DMS 273 (cell line): ENCODE data around the gene ADI1.
"Not testable (repeated sequence)": the region's sequence is repeated elsewhere in the genome, so short reads cannot be mapped to it uniquely, and the experiment has no call there.

Experiments used
- DNase-seq: peaks from one replicate; lab custom pipeline; 2025; ENCODE audit not compliant: unreplicated experiment; lab: John Stamatoyannopoulos, UW

Gene ADI1

DNA sequence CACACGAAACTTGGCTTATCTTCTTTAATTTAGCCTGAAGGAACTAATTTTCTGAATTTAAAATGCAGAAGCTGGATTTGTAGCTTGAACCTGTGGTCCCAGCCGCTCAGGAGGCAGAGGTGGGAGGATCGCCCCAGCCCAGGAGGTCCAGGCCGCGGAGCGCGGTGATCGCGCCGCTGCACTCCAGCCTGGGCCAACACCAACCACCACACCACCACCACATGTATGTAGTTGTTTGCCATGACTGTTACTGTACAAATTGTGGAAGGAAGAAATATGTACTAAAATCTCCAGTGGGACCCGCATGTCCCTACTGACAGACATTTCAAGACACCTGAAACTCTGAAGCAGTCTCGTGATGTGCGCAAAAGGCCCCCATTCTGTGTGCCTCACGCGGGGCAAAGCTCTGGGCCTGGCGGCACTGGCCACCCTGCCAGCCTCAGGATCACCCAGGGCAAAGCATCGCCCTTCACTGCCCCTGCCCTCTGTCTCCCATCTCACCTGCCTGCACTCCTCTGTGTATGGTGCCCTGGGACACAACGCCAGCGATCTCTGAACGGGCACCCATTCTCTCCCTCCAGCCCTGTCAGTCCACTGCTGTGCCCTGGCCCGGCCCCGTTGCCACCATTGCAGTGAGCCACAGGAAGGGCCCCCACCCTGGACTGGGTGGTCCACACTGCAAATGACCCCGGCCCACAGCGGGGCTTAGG is 10.1 kb upstream of the ADI1 start:
- DNase-seq = no peak

DNA sequence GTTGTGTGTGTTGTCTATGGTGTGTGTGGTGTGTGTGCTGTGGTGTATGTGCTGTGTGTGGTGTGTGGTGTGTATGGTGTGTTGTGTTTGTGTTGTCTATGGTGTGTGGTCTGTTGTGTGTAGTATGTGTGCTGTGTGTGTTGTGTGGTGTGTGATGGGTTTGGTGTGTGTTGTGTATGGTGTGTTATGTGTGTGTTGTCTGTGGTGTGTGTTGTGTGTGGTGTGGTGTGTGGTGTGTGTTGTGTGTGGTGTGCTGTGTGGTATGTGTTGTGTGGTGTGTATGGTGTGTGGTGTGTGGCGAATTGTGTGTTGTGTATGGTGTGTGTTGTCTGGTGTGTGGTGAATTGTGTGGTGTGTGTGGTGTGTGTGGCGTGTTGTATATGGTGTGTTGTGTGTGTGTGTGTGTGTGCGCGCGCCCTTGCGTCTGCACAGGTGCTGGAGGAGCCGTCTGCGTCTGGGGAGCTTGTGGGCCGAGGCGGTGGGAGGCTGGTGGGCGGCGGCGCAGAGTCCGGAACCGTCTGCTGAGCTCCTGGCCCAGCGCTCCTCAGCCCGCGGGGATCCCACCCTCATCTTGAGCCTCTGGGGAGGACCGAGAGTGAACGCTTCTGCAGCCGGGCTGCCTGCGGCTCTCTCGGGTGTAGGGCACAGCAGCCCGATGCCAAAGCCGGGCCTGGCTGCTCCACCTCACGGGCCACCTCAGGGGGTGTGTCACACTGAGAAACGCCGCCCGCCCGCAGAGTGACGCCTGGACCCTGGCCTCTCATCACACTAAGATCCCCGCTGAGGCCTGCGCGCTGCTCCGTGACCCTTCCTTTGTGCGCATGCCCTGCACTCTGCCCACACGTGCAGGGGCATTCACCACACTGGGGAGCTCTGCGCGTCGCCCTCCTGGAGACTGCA is 8.8 kb upstream of the ADI1 start:
- peak; percentile 28 for DNase-seq

DNA sequence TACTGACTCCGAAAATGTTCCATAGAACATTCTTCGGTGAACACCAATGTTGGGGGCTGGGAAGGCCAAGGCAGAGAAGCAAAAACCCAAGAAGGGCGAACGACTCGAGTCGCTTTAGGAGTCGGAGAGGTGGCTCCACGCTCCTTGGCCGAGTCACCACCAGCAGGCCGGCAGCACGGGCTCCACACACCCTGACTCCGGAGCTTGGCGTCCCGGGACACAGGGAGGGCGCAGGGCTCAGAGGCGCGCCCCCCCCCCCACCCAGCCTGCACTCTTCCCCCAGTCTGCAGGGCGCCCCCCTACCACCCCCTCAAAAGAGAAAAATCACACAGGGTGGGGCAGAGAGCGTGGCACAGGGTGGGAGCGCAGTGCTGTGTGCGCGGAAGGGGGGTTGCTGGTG is 7.5 kb upstream of the ADI1 start:
- no peak for DNase-seq

DNA sequence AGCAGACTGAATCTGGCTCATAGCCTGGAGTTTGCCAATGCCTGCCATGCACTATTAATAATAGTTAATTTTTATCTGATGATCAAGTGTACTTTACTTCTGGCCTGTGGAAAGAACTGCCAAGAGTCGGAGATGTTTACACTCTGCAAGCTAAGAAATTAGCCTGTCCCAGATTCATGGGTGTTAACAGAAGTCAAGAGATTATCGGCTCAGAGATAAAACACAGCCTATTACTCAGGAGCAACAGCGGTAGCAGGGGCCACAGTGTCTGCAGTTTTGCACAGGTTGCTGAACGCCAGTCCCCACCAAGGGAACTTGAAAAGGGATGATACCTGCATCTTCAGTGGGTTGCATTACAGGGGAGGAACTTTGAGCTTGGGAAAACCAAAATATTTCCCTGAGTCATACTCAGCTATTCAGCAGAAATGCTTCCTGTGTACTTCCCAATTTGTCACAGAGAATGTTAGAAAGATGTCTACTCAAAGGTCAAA is 4.3 kb upstream of the ADI1 start:
- DNase-seq = peak; percentile 47

DNA sequence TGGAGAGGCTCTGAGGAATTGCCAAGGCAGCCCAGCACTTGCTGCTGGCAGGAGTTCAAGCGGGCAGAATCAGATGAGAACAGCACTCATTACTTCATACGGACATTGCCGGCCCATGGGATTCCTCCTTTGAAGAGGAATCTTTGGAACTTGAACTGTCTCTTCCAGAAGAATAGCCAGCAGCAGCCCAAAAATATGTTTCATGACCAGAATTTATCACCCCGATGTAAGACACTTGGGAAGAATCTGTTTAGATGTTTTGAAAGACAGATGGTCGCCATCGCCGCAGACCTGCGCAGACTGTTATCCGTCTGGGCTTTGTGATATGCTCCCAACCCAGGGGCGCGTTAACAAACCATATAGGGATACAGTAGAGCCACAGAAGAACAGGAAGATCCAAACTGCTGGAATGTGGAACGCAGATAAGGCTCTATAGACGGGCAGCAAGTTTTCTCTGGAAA is 3.7 kb upstream of the ADI1 start:
- DNase-seq = peak; percentile 90

DNA sequence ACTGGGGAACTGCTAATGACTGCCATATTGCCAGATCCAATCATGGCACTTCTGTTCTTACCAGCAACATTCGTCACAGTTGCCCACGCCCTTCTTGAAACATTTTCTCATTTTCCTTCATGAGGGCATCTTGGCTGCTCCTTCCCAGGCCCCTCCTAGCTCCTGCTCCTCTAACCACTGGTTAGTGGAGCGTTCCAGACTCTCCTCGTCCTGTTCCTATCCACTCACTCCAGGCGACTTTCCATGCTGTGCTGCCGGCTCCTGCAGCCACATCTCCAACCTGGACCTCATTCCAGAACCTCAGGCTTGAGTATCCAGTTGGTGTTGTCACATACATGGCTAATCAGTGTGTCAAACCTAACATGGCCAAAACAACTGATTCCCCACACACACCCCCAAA is 1.3 kb upstream of the ADI1 start:
- no peak for DNase-seq

DNA sequence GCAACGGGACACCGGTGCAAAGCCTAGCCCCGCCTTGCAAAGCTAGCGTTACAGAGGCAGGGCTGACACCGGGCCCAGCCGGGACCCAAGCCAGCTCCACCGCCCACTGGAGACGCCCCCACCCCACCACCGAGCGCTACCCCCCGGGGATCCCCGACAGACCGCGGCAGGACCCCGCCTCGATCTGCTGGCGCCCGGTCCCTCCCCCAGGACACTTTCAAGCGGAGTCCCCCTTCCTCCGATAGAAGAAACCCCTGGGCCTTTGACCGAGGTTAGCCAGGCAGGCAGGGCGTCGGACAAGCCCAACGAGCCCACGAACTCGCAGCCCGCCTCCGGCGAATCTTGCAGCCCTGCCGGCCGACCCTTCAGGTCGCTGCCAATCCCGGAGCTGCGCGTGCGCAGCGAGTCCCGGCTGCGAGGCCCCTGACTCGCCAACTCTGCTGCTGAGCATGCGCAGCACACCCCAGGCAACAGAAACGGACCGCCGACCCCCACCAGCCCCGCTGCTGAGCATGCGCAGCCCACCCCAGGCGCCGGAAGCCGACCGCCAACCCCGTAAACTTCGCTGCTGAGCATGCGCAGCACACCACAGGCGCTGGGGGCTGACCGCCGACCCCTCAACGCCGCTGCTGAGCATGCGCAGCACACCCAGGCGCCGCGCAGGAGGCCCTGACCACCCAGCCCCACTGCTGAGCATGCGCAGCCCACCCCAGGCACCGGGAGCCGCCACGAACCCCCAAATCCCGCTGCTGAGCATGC is 656 bp downstream of the ADI1 start:
- peak; percentile 99 for DNase-seq

DNA sequence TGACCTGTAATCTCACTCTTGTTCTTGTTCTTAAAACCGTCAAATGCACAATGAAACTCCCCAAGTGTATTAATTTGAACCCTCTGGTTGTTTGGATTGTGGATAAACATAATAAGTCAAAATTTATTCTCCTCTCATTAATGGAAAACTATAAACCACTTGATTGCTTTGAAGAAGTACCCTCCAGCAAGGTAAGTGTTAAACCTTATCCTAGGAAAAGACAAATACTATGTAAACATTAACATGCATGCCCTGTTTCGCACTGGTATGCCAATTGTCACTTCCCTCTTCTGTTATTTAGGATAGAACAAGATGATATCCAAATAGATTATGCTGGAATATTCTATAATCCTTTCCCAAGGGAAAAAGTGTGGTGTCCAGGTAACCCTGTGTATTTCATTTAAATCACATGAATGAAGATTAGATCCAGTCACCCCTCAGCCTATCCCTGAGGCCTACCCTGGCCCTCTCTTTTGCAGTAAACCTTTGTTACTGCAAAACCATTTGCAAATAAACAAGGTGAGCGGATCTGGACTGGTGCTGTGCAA is 1.3 kb downstream of the ADI1 start:
- no peak for DNase-seq

DNA sequence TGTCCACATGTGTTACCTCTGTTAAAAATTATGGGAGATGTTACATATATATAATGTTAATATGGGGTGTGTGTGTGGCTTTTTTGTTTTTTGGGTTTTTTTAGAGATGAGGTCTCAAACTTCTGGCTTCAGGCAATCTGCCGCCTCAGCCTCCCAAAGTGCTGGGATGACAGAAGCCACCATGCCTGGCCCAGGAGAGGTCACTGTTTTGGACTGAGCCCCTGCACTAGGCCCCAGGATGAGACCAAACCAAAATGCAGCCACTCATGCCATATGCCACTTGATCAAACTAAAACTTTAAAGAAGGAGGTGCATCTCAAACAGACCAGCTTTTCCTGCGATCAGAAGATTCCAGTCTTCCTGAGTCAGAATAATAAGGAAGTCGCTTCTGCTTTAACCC is 2.5 kb downstream of the ADI1 start:
- DNase-seq = no peak

DNA sequence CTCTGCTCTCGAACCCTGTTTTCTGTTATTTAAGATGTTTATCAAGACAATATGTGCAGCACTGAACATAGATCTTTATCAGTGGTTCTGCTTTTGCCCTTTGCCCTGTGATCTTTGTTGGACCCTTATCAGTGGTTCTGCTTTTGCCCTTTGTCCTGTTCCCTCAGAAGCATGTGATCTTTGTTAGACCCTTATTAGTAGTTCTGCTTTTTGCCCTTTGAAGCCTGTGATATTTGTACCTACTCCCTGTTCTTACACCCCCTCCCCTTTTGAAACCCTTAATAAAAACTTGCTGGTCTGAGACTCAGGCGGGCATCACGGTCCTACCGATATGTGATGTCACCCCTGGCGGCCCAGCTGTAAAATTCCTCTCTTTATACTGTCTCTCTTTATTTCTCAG is 3.9 kb downstream of the ADI1 start:
- not testable (repeated sequence) for DNase-seq

DNA sequence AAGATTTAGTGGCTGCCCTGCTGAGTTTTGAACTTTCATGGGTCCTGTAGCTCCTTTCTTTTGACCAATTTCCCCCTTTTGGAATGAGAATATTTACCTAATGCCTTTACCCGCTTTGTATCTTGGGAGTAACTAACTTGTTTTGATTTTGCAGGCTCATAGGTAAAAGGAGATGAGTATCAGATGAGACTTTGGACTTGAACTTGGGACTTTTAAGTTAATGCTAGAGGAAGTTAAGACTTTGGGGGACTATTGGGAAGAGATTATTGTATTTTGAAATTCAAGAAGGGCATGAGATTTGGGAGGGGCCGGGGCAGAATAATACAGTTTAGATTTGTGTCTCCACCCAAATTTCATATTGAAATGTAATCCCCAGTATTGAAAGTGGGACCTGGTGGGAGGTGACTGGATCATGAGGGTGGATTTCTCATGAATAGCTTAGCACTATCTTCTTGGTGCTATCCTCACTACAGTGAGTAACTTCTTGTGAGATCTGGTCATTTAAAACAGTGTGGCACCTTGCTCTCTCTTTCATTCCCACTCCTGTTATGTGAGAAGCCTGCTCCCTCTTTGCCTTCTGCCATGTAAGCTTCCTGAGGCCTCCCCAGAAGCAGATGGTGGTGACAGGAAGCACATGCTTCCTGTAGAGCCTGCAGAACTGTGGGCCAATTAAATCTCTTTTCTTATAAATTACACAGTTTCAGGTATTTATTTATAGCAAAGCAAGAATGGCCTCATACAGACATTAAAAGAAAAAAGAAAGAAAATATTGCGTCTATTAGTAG is 6.1 kb downstream of the ADI1 start:
- DNase-seq = peak; percentile 41

DNA sequence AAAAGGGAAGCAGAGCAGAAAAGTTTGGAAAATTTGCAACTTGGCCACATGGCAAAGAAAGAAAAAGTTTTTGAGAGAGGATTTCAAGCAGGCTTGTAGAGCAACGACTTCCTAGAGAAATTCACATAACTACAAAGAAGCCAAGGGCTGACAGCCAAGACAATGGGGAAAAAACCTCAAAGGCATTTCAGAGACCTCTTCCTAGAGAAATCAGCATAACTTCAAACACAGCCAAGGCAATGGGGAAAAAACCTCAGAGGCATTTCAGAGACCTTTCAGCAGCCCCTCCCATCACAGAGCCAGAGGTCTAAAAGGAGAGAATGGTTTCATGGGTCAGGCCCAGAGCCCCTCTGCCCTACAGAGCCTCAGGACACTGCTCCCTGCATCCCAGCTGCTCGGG is 7.2 kb downstream of the ADI1 start:
- DNase-seq = no peak

DNA sequence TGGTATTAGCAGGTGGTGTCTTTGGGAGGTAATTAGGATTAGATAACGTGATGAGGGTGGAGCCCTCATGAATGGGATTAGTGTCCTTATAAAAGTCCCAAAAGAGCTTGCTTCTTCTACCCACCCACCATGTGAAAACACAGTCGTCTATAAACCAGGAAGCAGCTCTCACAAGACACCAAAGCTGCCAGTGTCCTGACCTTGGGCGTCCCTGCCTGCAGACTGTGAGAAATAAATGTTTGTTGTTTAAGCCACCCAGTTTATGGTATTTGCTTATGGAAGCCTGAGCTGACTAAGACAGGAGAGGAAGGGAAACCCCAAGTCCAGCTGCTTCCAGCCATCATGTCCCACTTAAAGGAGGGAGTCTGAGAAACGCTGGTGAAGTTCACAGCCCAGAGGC is 13.6 kb downstream of the ADI1 start:
- no peak for DNase-seq

DNA sequence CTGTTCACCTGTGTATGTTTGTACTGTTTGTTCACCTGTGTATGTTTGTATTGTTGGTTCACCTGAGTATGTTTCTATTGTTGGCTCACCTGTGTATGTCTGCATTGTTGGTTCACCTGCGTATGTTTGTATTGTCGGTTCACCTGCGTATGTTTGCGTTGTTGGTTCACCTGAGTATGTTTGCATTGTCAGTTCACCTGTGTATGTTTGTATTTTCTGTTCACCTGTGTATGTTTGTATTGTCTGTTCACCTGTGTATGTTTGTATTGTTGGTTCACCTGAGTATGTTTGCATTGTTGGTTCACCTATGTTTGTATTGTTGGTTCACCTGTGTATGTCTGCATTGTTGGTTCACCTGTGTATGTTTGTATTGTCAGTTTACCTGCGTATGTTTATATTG is 14.6 kb downstream of the ADI1 start:
- DNase-seq = no peak

DNA sequence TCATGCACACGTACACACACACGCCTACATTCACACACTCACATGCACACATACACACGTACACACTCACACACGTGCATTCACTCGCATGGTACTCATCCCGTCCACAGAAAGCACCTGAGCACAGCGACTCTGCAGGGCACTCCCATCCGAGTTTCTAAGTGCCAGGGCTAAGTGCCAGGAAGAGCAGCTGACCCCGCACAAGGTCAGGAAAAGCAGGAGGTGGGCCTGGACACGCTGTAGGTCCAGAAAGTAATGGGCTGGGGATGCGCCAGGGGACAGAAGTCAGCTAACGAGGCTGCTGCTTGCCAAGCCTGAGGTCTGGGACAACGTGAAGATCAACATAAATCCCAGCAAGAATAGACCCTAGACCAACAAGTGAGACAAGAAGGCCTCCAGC is 15.8 kb downstream of the ADI1 start:
- no peak for DNase-seq

DNA sequence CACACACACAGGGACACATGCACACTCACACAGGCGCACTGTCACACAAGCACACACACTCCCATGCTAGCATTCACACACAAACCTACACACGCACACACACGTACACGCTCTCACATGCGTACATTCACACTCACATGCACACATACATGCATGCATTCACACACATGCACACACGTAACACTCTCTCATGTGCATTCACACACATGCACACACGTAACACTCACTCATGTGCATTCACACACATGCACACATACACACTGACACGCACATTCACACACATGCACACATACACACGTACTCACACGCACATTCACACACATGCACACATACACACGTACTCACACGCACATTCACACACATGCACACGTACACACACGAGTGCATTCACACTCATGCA is 16.3 kb downstream of the ADI1 start:
- no peak for DNase-seq

DNA sequence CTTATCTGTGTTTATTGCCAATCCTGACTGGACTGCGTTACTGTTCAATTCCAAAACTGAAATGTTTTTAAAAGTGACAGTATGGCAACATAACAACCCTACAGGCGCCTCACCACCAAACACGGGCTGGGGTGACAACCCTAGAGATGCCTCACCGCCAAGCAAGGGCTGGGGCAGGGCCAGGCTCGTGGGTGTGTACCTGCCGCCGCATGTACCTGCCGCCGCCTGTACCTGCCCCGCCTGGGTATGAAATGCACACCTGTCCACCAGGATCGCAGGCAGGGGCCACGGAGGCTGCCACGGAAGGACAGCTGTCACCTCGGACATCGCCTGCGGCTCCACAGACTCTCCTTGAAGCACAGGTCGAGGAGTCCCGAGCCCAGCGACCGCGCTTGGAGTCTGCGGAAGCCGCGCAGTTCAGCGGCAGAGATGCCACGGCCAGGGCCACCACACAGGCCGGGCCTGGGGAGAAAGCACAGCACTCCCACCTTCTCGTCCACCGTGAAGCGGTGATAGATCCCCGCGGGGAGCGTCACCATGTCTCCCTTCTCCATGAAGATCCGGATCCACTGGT is 18.9 kb downstream of the ADI1 start:
- no peak for DNase-seq

DNA sequence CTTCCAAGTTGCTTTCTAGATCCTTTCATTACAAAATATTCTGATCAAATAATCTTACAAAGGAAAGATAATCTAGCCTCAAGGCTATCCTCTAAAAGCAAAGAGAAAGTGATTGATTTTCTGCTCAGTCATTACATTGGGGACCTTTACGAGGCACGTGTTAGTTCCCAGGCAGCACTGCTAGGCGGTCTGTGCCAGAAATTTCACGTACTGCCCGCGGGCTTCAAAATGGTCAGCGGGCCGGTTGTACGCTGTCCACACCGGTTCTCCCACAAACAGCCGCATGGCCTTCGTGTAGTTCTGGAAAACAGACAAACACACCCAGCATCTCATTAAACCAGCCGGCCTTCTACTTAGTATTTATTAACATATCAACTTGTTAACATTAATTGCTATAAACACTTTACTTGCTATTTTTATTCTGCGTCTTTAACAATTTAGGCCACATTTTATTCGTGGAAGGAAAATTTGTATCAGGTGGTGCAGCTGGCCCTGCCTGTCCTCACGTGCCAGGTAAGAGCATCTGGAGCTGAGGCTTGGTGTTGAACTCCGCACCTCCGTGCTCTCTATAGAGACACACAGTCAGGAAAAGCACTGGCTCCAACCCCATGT is 20.4 kb downstream of the ADI1 start:
- no peak for DNase-seq

DNA sequence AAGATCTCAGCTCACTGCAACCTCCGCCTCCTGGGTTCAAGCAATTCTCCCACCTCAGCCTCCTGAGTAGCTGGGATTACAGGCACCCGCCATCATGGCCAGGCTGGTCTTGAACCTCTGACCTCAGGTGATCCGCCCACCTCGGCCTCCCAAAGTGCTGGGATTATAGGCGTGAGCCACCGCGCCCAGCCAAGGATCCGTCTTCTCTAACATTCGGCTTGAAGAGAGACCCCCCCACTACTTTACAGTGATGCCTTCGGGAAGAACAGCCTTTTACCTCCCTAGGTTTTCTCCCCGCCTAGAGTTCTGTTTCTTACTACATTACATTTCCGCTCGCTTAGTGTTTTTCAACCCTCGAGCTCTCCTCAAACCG is 22.6 kb downstream of the ADI1 start:
- DNase-seq = not testable (repeated sequence)
